ENCODE results near the gene KAT6B.

The KAT6B gene

DNA sequence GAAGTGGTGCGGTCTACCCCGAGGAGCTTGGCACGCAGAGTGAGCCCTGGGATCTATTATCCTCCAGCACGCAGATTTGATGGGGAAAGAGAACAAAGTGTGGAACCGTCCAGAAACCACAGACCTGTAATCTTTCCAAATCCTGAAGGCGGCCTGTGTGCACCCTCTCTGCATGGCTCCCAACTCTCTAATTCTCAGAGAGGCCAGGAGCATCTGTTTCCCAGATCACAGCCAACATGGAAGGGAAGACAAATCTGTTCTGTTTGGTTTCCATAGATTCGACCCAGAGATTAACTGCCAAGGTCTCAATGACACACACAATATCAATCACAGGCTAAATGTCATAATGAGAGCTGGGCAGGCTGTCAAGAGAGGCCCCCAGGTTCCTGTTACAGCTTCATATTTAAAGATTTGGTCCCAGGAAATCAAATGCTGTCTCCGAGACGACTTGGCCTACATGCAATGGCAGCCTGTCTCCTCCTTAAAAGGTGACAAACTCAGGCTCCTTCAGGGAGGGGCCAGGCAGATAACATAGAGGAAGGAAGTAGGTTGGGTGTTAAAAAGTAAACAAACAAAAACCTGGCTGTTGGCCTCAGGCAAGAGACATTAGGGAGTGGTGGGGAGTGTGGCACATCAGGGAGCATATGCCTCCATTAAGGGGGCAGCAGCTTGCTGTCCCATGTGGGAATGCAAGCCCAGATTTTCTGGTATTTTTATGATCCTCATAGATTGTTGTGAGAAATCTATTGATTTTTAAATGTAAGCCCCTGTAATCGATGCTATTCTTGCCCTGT lies 236.3 kb downstream of the KAT6B start:
- no peak overlapping the region for H3K4me3 ChIP-seq (ENCODE audit: control insufficient read depth, low read depth, low read length)
- DNase-seq (ENCODE audit: low read depth): peak; percentile 75
- no peak for TF ChIP-seq CTCF (IDR thresholded peaks at IDR 0.05; ENCODE audit: control insufficient read depth, insufficient read depth, low read depth, low read length, missing control alignments)

DNA sequence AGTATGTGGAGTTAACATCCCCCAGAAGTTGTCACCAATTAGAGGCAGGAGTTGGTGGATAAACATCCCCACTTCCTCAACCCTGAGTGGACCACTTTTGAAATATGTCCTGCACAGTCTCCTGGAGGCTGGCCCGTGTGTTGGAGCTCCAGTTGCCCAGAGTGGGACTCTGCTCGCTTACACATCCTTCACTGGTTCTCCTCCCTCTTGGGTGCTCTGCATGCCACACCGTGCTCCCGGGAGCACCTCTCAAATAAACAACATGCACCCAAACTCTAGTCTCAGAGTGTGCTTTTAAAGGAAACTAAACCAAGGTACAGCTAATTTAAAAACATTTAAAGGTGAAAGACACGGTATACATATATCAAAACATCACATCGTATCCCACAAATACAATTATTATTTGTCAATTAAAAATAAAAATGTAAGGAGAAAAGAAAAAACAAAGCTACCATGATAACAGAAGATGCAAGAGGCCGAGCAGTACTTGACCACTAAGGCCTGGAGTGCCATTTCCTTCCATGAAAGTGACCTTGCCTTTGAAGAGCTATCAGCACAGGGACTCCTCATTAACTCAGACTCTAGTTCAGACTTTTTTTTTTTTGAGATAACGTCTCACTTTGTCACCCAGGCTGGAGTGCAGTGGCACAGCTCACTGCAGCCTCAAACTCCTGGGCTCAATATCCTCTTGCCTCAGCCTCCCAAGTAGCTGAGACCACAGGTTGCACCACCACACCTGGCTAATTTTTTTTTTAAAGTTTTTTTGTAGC lies 237.2 kb downstream of the KAT6B start:
- no peak for TF ChIP-seq CTCF (IDR thresholded peaks at IDR 0.05; ENCODE audit: control insufficient read depth, insufficient read depth, low read depth, low read length, missing control alignments)
- H3K4me3 ChIP-seq (ENCODE audit: control insufficient read depth, low read depth, low read length): no peak overlapping the region
- no peak for DNase-seq (ENCODE audit: low read depth)

DNA sequence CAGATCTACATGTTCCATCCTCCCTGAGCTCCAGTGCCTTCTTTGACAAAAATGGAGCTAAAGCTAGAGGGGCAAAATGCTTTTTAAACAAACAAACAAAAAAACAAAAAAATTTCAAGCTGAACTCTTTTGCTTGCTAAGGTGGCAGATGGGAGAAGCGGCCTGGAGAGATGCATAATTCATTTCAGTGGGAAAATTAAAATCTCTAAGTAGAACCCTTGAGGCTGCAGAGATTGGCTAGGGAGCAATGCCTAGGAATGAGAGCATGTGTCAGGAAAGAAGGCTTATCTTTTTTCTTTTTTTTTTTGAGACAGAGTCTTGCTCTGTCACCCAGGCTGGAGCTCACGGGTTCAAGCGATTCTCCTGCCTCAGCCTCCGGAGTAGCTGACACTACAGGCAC lies 238.7 kb downstream of the KAT6B start:
- TF ChIP-seq CTCF (IDR thresholded peaks at IDR 0.05; ENCODE audit: control insufficient read depth, insufficient read depth, low read depth, low read length, missing control alignments): no peak
- H3K4me3 ChIP-seq (ENCODE audit: control insufficient read depth, low read depth, low read length): no peak overlapping the region

DNA sequence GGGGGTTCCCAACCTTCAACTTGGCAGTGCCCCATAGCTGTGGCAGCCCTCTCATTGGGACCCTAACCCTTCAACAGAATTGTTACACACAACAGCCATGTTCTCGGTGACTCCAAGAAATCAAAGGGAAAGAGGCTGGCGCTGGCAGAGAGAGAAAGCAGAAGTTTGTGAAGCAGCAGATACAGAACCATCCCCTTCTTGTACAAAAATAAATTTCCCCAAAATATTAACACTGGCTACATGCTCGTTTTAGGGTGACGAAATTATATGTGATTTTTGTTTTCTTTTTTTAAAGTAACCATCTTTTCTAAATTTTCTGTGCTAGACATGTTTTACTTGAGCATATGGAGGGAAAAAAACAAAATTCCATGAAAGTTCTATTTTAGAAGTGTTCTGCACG lies 239.9 kb downstream of the KAT6B start:
- DNase-seq (ENCODE audit: low read depth): no peak
- no peak for TF ChIP-seq CTCF (IDR thresholded peaks at IDR 0.05; ENCODE audit: control insufficient read depth, insufficient read depth, low read depth, low read length, missing control alignments)
- H3K4me3 ChIP-seq (ENCODE audit: control insufficient read depth, low read depth, low read length): no peak overlapping the region

More for the DNA sequence above, 238.7 kb downstream of the KAT6B start:
- no peak for DNase-seq (ENCODE audit: low read depth)

DNA sequence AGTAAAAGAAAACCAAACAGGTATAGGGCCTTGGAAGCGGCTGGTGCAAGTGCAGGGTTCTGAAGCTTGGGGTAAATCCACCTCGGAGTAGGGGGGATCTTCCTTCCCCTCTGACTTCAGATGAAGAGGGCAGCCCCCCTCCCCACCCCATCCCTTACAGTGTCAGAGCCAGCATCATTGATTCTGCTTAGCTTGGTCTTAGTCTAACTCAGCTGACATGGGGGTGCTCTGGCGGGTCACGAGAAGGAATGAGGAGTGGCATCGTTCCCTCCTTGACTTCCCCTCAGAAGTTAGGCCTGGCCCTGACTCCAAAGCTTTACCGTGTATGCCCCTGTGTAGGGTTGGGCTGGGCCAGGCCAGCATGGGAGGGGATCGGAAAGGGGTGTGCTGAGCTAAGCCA lies 240.9 kb downstream of the KAT6B start:
- DNase-seq (ENCODE audit: low read depth): no peak
- no peak for TF ChIP-seq CTCF (IDR thresholded peaks at IDR 0.05; ENCODE audit: control insufficient read depth, insufficient read depth, low read depth, low read length, missing control alignments)
- no peak overlapping the region for H3K4me3 ChIP-seq (ENCODE audit: control insufficient read depth, low read depth, low read length)

- TF ChIP-seq CTCF (IDR thresholded peaks at IDR 0.05; ENCODE audit: control insufficient read depth, insufficient read depth, low read depth, low read length, missing control alignments): no peak
- no peak for DNase-seq (ENCODE audit: low read depth)
- no peak overlapping the region for H3K4me3 ChIP-seq (ENCODE audit: control insufficient read depth, low read depth, low read length)
Measured at GRCh38 chr10:75068523-75068922, 242.1 kb downstream of the KAT6B start.
